GM19328 (cell line): ENCODE results near the gene SHC1.
A peak's percentile ranks its signal among the peaks of the same experiment; 100 is the strongest.

Source experiments
- ATAC-seq: cut with Tn5 transposase; IDR thresholded peaks from one replicate; pipeline ENCODE4 v1.9.1; 2021; ENCODE audit warnings: mild to moderate bottlenecking, moderate library complexity; ENCODE audit not compliant: unreplicated experiment

SHC1 gene

DNA sequence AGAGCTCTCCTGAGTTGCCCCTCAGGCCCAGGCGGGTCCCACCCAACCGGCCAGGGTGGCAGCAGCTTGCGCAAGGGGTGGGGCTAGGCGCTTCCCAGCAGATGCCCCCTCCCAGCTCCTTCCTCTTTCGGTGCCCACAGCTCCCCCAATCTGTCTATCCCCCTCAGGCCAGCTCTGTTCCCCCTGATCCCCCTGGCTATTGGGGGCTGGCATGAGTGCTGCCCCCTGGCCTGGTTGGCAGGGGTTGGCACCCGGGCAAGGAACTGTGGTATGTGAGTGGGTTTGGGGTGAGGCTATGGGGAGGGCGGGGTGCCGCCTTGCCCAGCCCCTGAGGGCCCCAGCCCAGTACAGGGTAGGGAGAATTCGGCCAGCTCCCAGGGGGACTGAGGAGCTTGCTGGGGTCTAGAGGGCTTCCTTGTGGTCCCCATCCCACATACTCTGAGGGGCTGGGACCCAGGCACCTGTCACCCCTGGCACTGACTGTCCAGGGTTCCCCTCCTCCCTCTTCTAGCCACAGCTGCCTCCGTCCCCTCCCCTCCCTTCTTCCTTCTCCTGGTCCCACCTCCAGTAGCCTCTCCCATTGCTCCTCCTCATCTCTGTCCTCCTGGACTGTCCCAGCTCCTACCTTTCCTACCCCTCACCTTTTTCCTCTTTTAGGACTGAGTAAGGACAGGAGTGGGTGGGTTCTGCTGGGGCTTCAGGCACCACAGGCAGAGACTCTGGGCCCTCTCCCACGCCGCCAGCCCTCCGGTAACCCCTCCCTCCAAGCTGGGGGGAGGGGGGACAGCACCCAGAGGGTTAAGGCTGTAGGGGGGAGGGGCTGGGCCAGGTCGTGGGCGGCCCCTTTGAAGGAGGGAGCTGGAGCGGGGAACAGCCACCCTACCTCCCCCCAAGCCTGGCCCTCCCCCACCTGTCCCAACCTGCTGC is 37.7 kb upstream of the SHC1 start:
- no peak for ATAC-seq

- no peak for ATAC-seq
These were observed 36.8 kb upstream of the SHC1 start for GRCh38 chr1:155007251-155007828.

- no peak for ATAC-seq
These were observed 36.1 kb upstream of the SHC1 start for GRCh38 chr1:155006601-155007101.

DNA sequence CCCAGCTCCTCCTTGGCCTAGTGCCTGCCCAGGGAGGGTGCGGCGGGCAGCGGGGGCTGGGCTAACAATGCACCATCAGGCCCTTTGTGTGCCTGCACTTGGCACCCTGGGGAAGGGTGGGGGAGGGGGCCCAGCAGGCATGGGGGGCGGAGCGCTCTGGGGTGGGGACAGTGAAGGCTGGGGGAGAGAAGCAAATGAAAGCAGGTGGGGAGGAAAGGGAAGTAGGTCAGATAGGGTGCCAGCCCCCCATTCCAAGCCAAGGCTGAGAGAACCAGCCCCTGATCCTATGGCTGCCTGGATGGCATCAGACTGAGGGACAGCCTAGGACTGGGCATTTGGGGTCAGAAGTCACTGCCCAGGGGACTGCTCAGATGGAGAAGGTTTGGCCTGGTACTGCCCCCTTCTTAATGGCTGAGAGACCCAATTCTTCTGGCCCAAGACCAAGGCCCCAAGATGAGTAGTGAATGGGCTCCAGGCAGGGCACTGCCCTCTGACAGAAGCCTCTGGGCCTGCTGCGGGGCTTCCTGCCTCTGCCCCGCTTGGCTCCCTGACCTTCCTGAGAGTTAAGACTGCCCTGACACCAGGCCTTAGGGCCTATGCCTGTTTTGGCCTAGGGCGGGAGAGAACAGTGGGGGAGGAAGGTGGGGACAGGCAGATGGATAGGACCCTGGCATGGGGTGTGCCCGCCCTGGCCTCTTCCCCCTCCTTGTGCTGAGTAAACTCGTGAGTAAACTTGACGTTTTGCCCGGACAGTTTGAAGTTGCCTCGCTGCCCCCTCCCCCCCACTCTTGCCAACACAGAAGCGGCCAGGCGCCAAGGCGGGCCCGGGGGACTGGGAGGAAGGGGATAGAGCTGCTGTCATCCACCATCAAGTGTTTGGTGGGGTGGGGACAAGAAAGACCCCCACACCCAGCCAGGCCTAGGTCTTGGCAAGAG is 34.8 kb upstream of the SHC1 start:
- ATAC-seq = no peak

DNA sequence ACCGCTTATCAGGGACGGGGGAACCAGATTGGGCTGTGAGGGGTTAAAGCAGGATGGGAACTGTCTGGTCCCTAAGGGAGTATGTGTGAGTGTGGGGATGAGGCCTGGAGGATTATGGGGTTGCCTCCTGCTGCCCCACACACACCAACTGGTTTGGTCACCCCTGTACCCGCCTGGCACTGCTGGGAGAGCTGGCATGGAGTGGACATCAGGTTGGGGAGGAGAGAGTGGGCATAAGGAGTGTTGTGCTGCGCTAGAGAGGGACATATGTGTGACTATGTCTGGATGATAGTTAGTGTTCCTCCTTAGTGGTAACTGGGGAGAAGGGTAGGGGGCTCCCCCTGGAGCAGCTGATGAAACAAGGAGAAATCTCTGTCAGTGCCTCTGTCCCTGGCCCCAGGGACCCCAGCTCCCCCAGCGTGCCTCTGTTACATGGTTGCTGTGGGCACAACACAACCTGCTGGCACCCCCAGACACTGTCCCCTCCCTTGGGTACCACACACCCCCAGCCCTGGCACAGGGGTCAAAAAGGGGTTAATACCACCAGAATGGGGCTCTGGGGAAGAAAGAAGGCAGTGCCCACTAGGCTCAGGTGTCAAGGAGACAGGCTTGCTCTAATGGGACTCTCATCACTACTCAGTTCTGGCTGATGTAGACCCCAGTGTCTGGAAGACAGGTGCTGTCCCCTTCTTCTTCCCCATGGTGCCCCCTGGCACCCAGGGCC is 34.0 kb upstream of the SHC1 start:
- no peak for ATAC-seq

DNA sequence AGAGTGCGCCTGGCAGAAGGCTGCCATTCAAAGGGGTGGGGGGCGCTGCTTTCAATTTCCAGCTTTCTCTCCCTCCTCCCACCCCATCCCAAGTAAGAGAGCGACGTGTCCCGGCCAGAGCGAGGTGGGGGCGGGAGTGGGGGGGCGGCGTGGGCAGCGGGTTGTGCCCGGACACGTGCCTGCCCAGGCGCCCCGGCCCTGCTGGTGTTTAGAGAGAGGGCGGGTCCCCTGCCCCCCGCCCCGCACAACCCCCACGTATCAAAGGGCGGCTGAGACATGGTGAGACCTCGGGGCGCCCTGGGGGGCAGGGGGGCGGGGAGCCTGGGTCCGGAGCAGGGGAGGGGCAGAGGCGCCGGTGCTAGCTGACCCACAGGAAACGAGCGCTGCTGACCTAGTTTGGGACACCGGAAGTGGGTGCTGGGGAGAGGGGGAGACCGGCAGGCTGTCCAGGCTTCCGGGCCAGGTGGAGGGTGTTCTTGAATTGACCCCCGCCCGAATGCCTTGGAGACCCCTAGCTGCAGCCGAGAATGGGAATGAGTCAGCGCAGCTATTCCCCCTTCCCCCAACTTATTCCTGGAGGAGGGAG is 33.3 kb upstream of the SHC1 start:
- no peak for ATAC-seq

- no peak for ATAC-seq
These were observed 32.7 kb upstream of the SHC1 start for GRCh38 chr1:155003227-155003765.

DNA sequence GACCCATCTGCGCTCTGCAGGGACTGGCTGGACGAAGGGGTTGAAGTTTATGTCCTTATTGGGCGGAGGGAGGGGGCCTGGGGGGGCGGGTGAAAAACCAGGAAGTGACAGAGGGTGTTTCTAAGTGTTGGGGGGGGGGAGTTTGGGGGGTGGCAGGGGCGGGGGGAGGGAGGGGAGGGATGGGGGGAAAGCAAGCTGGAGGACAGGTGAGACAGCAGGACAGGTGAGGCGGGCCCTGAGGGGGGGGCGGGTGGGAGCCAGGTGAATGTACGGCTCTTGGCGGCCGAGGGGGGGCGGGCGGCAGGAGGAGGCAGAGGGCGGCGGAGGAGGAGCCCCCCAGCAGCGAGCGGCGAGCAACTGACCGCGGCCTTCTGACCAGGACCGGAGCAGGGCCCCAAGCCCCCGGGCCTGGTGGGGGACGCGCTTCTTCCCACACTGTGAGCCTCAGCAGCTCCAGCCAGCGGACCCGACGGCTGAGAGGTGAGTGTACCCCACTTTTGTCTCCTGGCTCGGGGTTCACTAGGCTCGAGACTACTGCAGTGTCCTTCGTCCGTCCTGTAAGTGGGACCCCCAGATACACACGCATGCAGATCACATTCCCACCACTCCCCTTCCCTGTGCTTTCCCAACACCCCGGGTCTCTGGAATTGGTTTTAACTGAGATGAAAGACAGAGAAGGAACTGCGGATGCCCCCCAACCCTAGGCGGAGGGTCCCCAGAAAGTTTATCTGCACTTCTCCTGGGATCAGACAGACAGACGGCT is 32.1 kb upstream of the SHC1 start, which contains the start of gene ZBTB7B:
Gene ZBTB7B (plus strand): TSS at position 339 of the 763 bp plus-strand sequence. CDS start 11,859 bp downstream, outside the sequence.
- peak; percentile 4 for ATAC-seq

- peak; percentile 47 for ATAC-seq
These were observed 31.3 kb upstream of the SHC1 start for GRCh38 chr1:155001675-155002463.

- ATAC-seq = no peak
These were observed 30.8 kb upstream of the SHC1 start for GRCh38 chr1:155001425-155001674.

GRCh38 chr1:155000726-155001424 is 30.3 kb upstream of the SHC1 start:
- ATAC-seq = peak; percentile 43

DNA sequence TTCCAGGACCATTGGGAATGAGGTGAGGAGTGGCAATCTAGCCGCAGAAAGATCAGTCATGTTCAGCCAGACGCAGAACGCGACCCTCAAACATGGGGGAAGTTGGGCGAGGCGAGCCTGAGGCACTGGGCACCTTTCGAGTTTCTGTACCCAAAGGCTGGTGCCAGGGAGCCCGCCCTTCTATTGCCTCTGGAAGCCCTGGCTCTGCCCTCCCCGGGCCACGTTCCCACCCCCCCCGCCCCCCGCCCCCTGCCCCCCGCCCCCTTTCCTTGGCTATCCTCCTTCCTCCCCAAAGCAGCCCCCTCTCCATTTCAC is 29.8 kb upstream of the SHC1 start:
- ATAC-seq = no peak

GRCh38 chr1:154999571-155000410 is 29.2 kb upstream of the SHC1 start:
- ATAC-seq = no peak

- ATAC-seq = no peak
These were observed 28.4 kb upstream of the SHC1 start for GRCh38 chr1:154998818-154999570.

DNA sequence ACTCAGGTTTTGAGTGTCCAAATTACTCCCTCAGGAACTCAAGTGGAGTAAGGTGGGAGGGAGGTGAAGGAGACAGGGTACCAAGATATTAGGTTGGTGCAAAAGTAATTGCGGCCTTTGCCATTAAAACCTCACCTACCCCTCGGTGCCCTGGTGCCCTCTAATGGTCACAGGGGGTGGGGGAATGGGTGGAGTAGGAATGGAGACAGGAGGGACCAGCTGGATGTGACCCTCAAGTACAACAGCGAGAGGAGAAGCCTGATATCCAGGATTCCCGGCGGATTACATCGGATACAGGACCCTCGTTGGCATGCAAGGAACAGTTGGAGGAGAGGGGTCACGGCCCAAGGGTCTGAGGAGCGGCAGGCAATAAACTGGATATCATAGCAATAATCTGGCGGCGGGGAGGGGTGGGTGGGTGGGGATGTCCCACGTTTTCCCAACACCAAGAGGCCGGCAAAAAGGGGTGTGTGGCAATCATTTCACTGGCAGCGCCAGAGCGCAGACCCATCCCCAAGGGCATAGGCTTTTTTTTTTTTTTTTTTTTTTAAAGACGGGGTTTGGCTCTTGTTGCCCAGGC is 27.7 kb upstream of the SHC1 start:
- ATAC-seq = no peak
